Breast epithelium (tissue), 4 donors: ENCODE results near the gene DHRS11. TPM values are rescaled to one million over a fixed set of nuclear protein-coding genes. Genes with fewer than 3 reads are reported as not detected.

Experiments
- DNase-seq, 2 donors: peaks; one replicate each; pipeline ENCODE4 v3.0.0-alpha.2; 2019; ENCODE audit warnings: low spot score in 2 of 2
- H3K27ac ChIP-seq, 2 donors: fragments of 200-600 bp; sonication (generic) in 1 of 2; one replicate each; pipeline ENCODE4 v1.5.1; 2016 to 2019; ENCODE audit warnings: mild to moderate bottlenecking in 1 of 2
- H3K27me3 ChIP-seq, 2 donors: fragments of 200-600 bp; sonication (generic) in 1 of 2; one replicate each; pipeline versions ENCODE4 v1.5.1 to v1.6.0; 2017 to 2019; ENCODE audit warnings: control low read depth in 1 of 2, mild to moderate bottlenecking in 1 of 2
- H3K36me3 ChIP-seq: fragments of 200-600 bp; one replicate; pipeline ENCODE4 v1.5.1; 2019
- H3K4me1 ChIP-seq, 2 donors: fragments of 200-600 bp; sonication (generic); one replicate each; pipeline ENCODE4 v1.5.1; 2016 to 2019; ENCODE audit warnings: control low read depth in 1 of 2
- H3K4me3 ChIP-seq, 3 donors: fragments of 200-600 bp; sonication (generic); 1 replicate in 2 of 3; 2 replicates in 1 of 3; pipeline ENCODE4 v1.5.1; 2016 to 2019; ENCODE audit warnings: mild to moderate bottlenecking in 3 of 3, moderate library complexity in 2 of 3
- H3K9me3 ChIP-seq, 2 donors: fragments of 200-600 bp; sonication (generic) in 1 of 2; one replicate each; pipeline ENCODE4 v1.5.1; 2016 to 2019; ENCODE audit warnings: control low read depth in 1 of 2
- CTCF ChIP-seq, 3 donors: fragments of 450-650 bp; IDR thresholded peaks; one replicate each; pipeline ENCODE4 v1.5.1; 2016 to 2017; ENCODE audit warnings: antibody characterized with exemption in 3 of 3, mild to moderate bottlenecking in 3 of 3, moderate library complexity in 3 of 3
- POLR2A ChIP-seq: fragments of 450-650 bp; IDR thresholded peaks from one replicate; pipeline ENCODE4 v1.6.1; 2016; ENCODE audit warnings: antibody characterized with exemption, mild to moderate bottlenecking, moderate library complexity
- POLR2AphosphoS5 ChIP-seq, 3 donors: sonication (generic); formaldehyde crosslinking; IDR thresholded peaks; one replicate each; pipeline ENCODE4 v1.6.1; 2017; ENCODE audit warnings: antibody characterized with exemption in 3 of 3
- intact Hi-C: fragments of 100-400 bp; cut with DNase I; formaldehyde crosslinking; loops from one replicate; pipeline ENCODE4 v1.15.1; 2023; ENCODE audit warnings: low total_unique reads
- total RNA-seq, 3 donors: library from RNA; depleted of rRNA; stranded (reverse); fragments of >200 nt; gene quantifications; one replicate each; pipeline ENCODE4 v1.1.0, GENCODE V29; 2016

The DHRS11 gene
- total RNA-seq, 3 donors from 2014 or later: 11.4 to 14.1 (median 11.5) TPM

DNA sequence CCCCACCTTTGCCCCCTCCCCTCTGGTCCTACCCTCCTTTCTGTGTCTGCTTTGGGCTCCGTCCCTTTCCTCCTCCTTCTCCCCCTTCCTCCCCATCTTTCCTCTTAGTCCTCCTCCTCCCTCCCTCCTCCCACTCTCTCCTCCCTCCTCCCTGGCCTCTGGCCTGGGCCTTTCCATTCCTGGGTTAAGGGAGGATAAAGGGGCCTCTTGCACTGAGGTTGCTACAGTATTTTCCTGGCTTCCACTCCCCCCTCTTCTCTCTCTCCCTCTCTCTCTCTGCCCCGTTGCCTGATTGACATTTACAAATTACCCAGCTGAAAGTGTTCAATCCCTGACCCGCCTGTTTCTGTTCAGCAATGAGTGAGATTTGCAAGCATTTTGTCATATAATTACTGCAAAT is 53.7 kb downstream of the DHRS11 start:
- intact Hi-C loops: no loop called here
- no peak for DNase-seq
- H3K27me3 ChIP-seq: peaks cover 7 to 67% of the 10 kb centered on the region in 2 donors
- H3K4me1 ChIP-seq: no peaks in the 10 kb centered on the region
- TF ChIP-seq CTCF (IDR thresholded peaks at IDR 0.05) (no peak), POLR2AphosphoS5 (IDR thresholded peaks at IDR 0.05) (no peak), POLR2A (no peak)
- H3K27ac ChIP-seq: no peak overlapping the region
- no peaks in the 10 kb centered on the region for H3K9me3 ChIP-seq
- H3K36me3 ChIP-seq: no peaks in the 10 kb centered on the region
- H3K4me3 ChIP-seq: no peak overlapping the region

- intact Hi-C loops: no loop called here
- Histone ChIP-seq H3K9me3 (no peaks in the 10 kb centered on the region), H3K4me1 (no peaks in the 10 kb centered on the region), H3K4me3 (no peak overlapping the region), H3K27ac (no peak overlapping the region), H3K27me3 (peaks cover 0 to 55% of the 10 kb centered on the region in 2 donors), H3K36me3 (no peaks in the 10 kb centered on the region)
- TF ChIP-seq POLR2AphosphoS5 (IDR thresholded peaks at IDR 0.05) (no peak), CTCF (IDR thresholded peaks at IDR 0.05) (no peak), POLR2A (no peak)
- DNase-seq: no peak
Observed at GRCh38 chr17:36647636-36648035, 56.0 kb downstream of the DHRS11 start.

DNA sequence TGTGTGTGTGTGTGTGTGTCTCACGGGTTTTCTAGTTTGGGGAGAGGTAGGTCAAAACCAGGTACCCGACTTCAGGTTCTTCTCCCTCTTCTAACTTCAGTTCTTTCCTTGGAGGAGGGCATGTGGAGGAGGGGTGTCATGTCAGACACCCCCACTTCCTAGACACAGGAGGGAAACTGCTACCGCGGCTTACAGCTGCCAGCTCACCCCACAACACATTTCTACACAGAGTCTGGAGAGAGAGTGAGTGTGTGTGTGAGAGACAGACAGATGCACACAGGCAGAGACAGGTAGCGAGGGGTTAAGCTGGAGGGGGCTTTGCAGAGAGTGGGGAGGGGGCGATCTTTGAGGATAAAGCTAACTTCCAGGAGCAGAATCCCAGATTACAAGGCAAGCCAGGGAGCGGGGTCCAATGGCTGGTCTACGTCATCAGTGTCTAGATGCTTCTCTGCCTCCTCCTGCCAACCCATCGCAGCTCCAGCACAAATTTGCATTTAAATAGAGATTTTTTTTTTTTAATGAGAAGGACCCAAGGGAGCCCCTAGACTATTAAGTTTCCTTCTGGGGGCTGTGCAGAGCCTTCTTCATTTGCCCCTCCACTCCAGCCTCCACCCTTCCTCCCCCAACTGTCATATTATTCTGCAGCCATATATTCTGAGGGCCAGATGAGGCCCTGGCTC is 58.6 kb downstream of the DHRS11 start:
- Histone ChIP-seq H3K9me3 (no peaks in the 10 kb centered on the region), H3K27ac (no peak overlapping the region), H3K4me3 (no peak overlapping the region), H3K36me3 (no peaks in the 10 kb centered on the region), H3K4me1 (no peaks in the 10 kb centered on the region), H3K27me3 (peaks cover 0 to 42% of the 10 kb centered on the region in 2 donors)
- no peak for DNase-seq
- TF ChIP-seq POLR2A: no peak
- intact Hi-C loops: no loop called here

Other genes starting within 250 kb of the DHRS11 start
- gene TBC1D3H, start 203.4 kb upstream of the DHRS11 start, total RNA-seq: not detected
- 10 to 100 TPM; 19.0 to 33.7 (median 29.3) TPM for gene ZNHIT3, start 105.2 kb upstream of the DHRS11 start, total RNA-seq
- 10 to 100 TPM; 28.6 to 86.9 (median 71.3) TPM for gene MYO19, start 57.0 kb upstream of the DHRS11 start, total RNA-seq
- gene PIGW, start 56.9 kb upstream of the DHRS11 start, total RNA-seq: 1 to 10 TPM; 4.0 to 6.2 (median 5.1) TPM
- gene GGNBP2, start 47.0 kb upstream of the DHRS11 start, total RNA-seq: 10 to 100 TPM; 60.6 to 85.5 (median 84.0) TPM
- gene MRM1, start 9.7 kb downstream of the DHRS11 start, total RNA-seq: 1 to 10 TPM; 4.8 to 7.5 (median 7.2) TPM